ENCODE results near the gene SCMH1.

DNA sequence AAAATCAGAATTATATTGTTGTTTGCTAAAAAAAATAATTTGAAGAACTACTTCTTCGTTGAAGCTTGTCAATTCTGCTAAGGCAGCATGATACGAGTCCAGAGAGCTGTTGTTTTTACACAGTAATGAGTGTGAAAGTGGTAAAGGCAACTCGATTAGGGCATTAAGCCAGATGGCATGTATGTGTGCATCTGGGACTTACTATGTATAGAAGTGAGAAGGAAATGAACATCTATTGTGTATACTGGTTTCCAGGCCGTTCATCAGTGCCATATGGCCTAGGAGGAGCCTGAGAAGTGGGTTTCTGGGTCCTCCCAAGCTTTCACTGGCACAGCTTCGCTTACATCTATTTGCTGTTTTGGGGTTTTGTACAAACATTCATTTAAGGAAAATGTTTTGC, 256.9 kb downstream of the SCMH1 start:
- TF ChIP-seq, protein P1, sequence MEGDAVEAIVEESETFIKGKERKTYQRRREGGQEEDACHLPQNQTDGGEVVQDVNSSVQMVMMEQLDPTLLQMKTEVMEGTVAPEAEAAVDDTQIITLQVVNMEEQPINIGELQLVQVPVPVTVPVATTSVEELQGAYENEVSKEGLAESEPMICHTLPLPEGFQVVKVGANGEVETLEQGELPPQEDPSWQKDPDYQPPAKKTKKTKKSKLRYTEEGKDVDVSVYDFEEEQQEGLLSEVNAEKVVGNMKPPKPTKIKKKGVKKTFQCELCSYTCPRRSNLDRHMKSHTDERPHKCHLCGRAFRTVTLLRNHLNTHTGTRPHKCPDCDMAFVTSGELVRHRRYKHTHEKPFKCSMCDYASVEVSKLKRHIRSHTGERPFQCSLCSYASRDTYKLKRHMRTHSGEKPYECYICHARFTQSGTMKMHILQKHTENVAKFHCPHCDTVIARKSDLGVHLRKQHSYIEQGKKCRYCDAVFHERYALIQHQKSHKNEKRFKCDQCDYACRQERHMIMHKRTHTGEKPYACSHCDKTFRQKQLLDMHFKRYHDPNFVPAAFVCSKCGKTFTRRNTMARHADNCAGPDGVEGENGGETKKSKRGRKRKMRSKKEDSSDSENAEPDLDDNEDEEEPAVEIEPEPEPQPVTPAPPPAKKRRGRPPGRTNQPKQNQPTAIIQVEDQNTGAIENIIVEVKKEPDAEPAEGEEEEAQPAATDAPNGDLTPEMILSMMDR (IDR thresholded peaks at IDR 0.05): no peak
- TF ChIP-seq TCF7L2 (IDR thresholded peaks at IDR 0.05; ENCODE audit: low read depth, low read length) (no peak), POLR2AphosphoS5 (IDR thresholded peaks at IDR 0.05; ENCODE audit: low read depth, low read length) (no peak)

All from Panc1 (cell line).